Cardiac fibroblast (primary cell): Measurements from ENCODE around the gene SSR3.

Experiments
- DNase-seq, 2 donors: peaks; one replicate each; pipeline versions ENCODE4 v3.0.0 to v3.0.0-alpha.2; 2010; ENCODE audit warnings: low read depth in 2 of 2
- H3K4me3 ChIP-seq, 2 donors: replicated peaks in 1 of 2; 1 replicate in 1 of 2; 2 replicates in 1 of 2; pipeline ENCODE4 v1.5.1; 2011; ENCODE audit warnings: low read depth in 2 of 2, low read length in 2 of 2, mild to moderate bottlenecking in 2 of 2, moderate library complexity in 1 of 2
- TF ChIP-seq, protein P1 (sequence below): IDR thresholded peaks from one replicate; pipeline ENCODE4 v1.5.1; 2011; ENCODE audit warnings: low read depth, mild to moderate bottlenecking, low read length, inconsistent platforms

SSR3 gene

DNA sequence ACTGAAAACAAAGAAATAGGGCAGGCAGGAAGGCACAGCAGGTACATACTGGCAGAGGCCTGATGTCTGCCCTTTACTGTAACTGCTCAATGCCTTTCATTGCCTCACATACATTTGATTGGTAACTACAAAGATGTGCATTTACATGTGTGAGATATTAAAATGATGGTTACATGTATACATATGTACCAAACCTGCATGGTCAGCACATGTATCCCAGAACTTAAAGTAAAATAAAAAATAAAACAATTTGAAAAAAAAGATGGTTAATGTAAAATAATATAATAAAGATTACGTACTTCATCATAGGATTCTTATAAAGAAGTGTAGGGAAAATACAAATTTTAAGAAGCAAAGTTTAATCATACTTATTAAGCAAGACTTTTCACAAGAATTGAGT, 15.1 kb downstream of the SSR3 start:
- TF ChIP-seq, protein P1, sequence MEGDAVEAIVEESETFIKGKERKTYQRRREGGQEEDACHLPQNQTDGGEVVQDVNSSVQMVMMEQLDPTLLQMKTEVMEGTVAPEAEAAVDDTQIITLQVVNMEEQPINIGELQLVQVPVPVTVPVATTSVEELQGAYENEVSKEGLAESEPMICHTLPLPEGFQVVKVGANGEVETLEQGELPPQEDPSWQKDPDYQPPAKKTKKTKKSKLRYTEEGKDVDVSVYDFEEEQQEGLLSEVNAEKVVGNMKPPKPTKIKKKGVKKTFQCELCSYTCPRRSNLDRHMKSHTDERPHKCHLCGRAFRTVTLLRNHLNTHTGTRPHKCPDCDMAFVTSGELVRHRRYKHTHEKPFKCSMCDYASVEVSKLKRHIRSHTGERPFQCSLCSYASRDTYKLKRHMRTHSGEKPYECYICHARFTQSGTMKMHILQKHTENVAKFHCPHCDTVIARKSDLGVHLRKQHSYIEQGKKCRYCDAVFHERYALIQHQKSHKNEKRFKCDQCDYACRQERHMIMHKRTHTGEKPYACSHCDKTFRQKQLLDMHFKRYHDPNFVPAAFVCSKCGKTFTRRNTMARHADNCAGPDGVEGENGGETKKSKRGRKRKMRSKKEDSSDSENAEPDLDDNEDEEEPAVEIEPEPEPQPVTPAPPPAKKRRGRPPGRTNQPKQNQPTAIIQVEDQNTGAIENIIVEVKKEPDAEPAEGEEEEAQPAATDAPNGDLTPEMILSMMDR = no peak
- no peak overlapping the region for H3K4me3 ChIP-seq
- no peak for DNase-seq

DNA sequence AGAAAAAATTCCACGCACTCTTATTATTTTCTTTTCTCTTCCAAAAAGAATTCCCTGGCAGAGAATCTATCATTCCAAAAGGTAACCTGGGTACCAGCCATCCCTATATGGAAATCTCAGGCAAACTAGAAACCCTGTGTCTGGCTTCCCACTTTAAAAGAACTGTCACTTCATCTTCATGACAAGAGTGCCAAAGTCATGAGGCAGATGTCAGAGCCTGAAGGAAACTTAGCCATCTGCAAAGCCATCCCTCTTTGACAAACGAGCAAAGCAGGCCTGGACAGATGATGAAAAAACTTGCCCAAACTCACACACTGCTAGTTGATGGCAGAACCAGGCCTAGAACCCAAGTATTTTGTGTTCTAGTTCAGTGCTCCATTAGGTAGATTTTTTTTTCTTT, 15.9 kb downstream of the SSR3 start:
- TF ChIP-seq, protein P1 = no peak
- no peak overlapping the region for H3K4me3 ChIP-seq
- no peak for DNase-seq

- TF ChIP-seq, protein P1 = no peak
- H3K4me3 ChIP-seq = no peak overlapping the region
- peak in 1 of 2 donors; percentile 42 for DNase-seq
Measured at GRCh38 chr3:156536524-156537316, 18.2 kb downstream of the SSR3 start.

- DNase-seq = no peak
- TF ChIP-seq, protein P1 = no peak
- no peak overlapping the region for H3K4me3 ChIP-seq
Measured at GRCh38 chr3:156535798-156536197, 19.1 kb downstream of the SSR3 start.

DNA sequence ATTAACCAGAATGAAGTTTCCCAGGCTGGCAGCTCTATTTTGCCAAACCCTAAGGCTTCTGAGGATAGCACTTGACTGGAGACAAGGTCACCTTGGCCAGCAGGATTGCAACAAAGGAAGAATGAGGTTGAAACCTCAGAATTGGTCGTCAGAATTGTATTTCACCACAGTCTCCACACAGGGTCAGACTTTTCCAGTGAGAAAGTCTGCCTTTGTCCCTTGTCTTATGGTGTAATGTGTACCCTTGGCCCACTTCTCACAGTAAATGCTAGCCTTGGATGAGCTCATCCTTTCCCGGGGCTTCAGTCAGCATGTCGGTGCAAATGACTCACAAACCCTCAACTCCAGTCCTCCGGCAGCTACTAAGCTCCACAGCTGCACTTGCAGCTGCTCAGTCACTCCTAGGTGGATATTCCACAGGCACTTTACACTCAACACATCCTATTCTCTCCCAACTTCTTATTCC, 19.7 kb downstream of the SSR3 start:
- no peak overlapping the region for H3K4me3 ChIP-seq
- TF ChIP-seq, protein P1 = peak; percentile 21
- DNase-seq = peak; percentile 98 to 99

- TF ChIP-seq, protein P1 = no peak
- H3K4me3 ChIP-seq = no peak overlapping the region
- no peak for DNase-seq
Measured at GRCh38 chr3:156533205-156533604, 21.7 kb downstream of the SSR3 start.

GRCh38 chr3:156532730-156533129, 22.2 kb downstream of the SSR3 start:
- no peak overlapping the region for H3K4me3 ChIP-seq
- no peak for DNase-seq
- TF ChIP-seq, protein P1 = no peak
